Smooth muscle cell (in vitro differentiated cells): ENCODE data around the gene ARRDC2. TPM values are rescaled to one million over a fixed set of nuclear protein-coding genes. Genes with fewer than 3 reads are reported as not detected.

Source experiments
- DNase-seq: peaks from one replicate; lab custom pipeline; 2025; ENCODE audit not compliant: unreplicated experiment; lab: John Stamatoyannopoulos, UW
- H2AFZ ChIP-seq: fragments of 200-600 bp; sonication (generic); 2 replicates; pipeline ENCODE4 v1.6.0; 2016; ENCODE audit warnings: antibody characterized with exemption, low read depth, mild to moderate bottlenecking
- H3F3A ChIP-seq: fragments of 200-600 bp; sonication (generic); 2 replicates; pipeline ENCODE4 v1.6.0; 2017; ENCODE audit warnings: antibody characterized with exemption, low read depth
- H3K27ac ChIP-seq: fragments of 200-600 bp; sonication (generic); 2 replicates; pipeline ENCODE4 v1.5.1; 2016; ENCODE audit warnings: low read depth, mild to moderate bottlenecking
- H3K27me3 ChIP-seq: fragments of 200-600 bp; sonication (generic); 2 replicates; pipeline ENCODE4 v1.6.1; 2016; ENCODE audit warnings: low read depth, mild to moderate bottlenecking
- H3K36me3 ChIP-seq: fragments of 200-600 bp; sonication (generic); 2 replicates; pipeline ENCODE4 v1.5.1; 2016; ENCODE audit warnings: low read depth
- H3K4me1 ChIP-seq: fragments of 200-600 bp; sonication (generic); 2 replicates; pipeline ENCODE4 v1.5.1; 2016; ENCODE audit warnings: low read depth
- H3K4me2 ChIP-seq: fragments of 200-600 bp; sonication (generic); 2 replicates; pipeline ENCODE4 v1.6.0; 2016; ENCODE audit warnings: mild to moderate bottlenecking
- H3K4me3 ChIP-seq: fragments of 200-600 bp; sonication (generic); 2 replicates; pipeline ENCODE4 v1.5.1; 2016; ENCODE audit warnings: mild to moderate bottlenecking
- H3K79me2 ChIP-seq: fragments of 200-600 bp; sonication (generic); 2 replicates; pipeline ENCODE4 v1.6.0; 2016; ENCODE audit warnings: low read depth, mild to moderate bottlenecking
- H3K9ac ChIP-seq: fragments of 200-600 bp; sonication (generic); 2 replicates; pipeline ENCODE4 v1.6.0; 2016; ENCODE audit warnings: low read depth
- H3K9me3 ChIP-seq: fragments of 200-600 bp; sonication (generic); replicated peaks from 2 replicates; pipeline ENCODE4 v1.5.1; 2016; ENCODE audit warnings: low read depth
- H4K20me1 ChIP-seq: fragments of 200-600 bp; sonication (generic); 2 replicates; pipeline ENCODE4 v1.6.0; 2016; ENCODE audit warnings: low read depth
- WGBS: methylation state at CpG from one replicate; pipeline ENCODE4 v1.1.7; 2016; ENCODE audit warnings: low lambda C conversion rate; 5-methylcytosine and 5-hydroxymethylcytosine counted together
- polyA plus RNA-seq: library from polyadenylated mRNA; unstranded; fragments of >200 nt; fragmentation: Nextera tagmentation; extraction: Ambion mirVana; gene quantifications from 2 replicates; pipeline ENCODE4 v1.2.1, GENCODE V29; 2016
- total RNA-seq: library from RNA; depleted of rRNA; stranded (reverse); fragments of >200 nt; gene quantifications from 2 replicates; pipeline ENCODE4 v1.2.3, GENCODE V29; 2014
- TF ChIP-seq, protein P1 (sequence below): fragments of 200-600 bp; sonication (generic); IDR thresholded peaks from 2 replicates; pipeline ENCODE4 v1.5.1; 2017; ENCODE audit warnings: borderline replicate concordance, mild to moderate bottlenecking, antibody characterized with exemption; ENCODE audit not compliant: insufficient read depth, poor library complexity, severe bottlenecking

Gene ARRDC2
- total and polyA plus RNA-seq, 2 experiments from 2014 or later: 4.3 to 4.4 TPM

DNA sequence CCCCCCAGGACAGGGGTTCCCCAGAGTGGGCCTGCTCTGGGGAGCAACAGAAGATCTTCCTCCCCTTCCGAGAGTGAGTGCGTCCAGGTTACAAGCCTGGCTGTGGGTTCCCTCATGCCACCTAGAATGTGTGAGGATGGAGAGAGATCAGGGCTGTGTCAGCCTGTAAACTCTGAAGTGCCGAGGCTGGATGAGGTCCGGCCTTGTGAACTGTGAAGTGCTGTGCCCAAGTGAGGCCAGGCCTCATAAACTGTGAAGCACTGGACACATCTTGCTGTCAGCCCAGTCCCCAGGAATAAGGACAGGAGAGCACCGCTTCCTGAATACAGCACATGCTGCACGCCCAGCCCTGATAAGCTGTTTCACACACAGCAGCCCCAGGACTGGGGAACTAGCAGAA lies 33.4 kb upstream of the ARRDC2 start:
- H2AFZ ChIP-seq: no peak overlapping the region
- no peaks in the 10 kb centered on the region for H4K20me1 ChIP-seq
- no peak overlapping the region for H3K4me2 ChIP-seq
- WGBS: 84% methylated on average over 6 of the region's 6 CpGs
- no peak overlapping the region for H3K4me3 ChIP-seq
- H3K79me2 ChIP-seq: no peaks in the 10 kb centered on the region
- TF ChIP-seq, protein P1, sequence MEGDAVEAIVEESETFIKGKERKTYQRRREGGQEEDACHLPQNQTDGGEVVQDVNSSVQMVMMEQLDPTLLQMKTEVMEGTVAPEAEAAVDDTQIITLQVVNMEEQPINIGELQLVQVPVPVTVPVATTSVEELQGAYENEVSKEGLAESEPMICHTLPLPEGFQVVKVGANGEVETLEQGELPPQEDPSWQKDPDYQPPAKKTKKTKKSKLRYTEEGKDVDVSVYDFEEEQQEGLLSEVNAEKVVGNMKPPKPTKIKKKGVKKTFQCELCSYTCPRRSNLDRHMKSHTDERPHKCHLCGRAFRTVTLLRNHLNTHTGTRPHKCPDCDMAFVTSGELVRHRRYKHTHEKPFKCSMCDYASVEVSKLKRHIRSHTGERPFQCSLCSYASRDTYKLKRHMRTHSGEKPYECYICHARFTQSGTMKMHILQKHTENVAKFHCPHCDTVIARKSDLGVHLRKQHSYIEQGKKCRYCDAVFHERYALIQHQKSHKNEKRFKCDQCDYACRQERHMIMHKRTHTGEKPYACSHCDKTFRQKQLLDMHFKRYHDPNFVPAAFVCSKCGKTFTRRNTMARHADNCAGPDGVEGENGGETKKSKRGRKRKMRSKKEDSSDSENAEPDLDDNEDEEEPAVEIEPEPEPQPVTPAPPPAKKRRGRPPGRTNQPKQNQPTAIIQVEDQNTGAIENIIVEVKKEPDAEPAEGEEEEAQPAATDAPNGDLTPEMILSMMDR: no peak
- H3K27me3 ChIP-seq: no peaks in the 10 kb centered on the region
- H3K27ac ChIP-seq: no peak overlapping the region
- no peaks in the 10 kb centered on the region for H3F3A ChIP-seq
- no peaks in the 10 kb centered on the region for H3K4me1 ChIP-seq
- no peak overlapping the region for H3K9ac ChIP-seq
- no peak for DNase-seq
- no peaks in the 10 kb centered on the region for H3K36me3 ChIP-seq
- H3K9me3 ChIP-seq: no peaks in the 10 kb centered on the region

DNA sequence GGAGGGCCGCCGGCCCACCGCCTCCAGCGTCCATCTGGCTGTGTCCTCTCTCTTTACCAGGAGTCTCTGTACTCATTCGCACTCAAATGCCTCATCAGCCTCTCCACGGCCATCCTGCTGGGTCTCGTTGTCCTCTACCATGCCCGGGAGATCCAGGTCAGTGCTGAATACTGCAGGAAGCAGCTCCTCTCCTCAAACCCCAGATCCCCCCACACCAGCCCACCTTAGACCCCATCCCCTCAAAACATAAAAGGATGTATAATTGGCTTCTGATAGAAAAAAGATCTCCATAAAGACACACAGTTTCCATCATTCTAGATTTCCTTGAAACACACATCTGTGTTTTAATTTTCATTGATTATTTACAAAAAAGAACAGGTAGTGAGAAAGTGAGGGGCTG lies 32.9 kb upstream of the ARRDC2 start:
- H3K79me2 ChIP-seq: no peaks in the 10 kb centered on the region

DNA sequence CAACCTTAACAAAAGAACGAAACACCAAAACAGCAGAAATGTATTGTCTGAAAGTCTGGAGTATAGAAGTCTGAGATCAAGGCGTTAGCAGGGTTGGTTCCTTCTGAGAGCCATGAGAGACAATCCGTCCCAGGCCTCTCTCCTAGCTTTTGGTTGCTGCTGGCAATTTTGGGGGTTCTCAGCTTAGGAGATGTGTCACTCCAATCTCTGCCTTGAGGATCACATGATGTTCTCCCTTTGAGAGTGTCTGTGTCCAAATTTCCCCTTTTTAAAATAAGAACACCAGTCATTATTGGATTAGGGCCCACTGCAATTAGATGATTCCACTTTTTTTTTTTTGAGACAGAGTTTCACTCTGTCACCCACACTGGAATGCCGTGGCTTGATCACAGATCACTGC lies 30.9 kb upstream of the ARRDC2 start:
- no peaks in the 10 kb centered on the region for H3K36me3 ChIP-seq
- no peak overlapping the region for H3K9ac ChIP-seq
- H3K4me2 ChIP-seq: no peak overlapping the region
- H3K79me2 ChIP-seq: no peaks in the 10 kb centered on the region
- 93% methylated on average over 4 of the region's 4 CpGs for WGBS
- TF ChIP-seq, protein P1: no peak
- no peak overlapping the region for H2AFZ ChIP-seq
- H4K20me1 ChIP-seq: no peaks in the 10 kb centered on the region
- H3K4me3 ChIP-seq: no peak overlapping the region
- no peak for DNase-seq
- H3K27ac ChIP-seq: no peak overlapping the region
- no peaks in the 10 kb centered on the region for H3K4me1 ChIP-seq
- no peaks in the 10 kb centered on the region for H3K9me3 ChIP-seq
- H3K27me3 ChIP-seq: no peaks in the 10 kb centered on the region
- H3F3A ChIP-seq: no peaks in the 10 kb centered on the region

More for the DNA sequence above, 32.9 kb upstream of the ARRDC2 start:
- no peak overlapping the region for H2AFZ ChIP-seq
- no peaks in the 10 kb centered on the region for H3K27me3 ChIP-seq
- no peak overlapping the region for H3K9ac ChIP-seq
- H3K9me3 ChIP-seq: no peaks in the 10 kb centered on the region
- no peaks in the 10 kb centered on the region for H4K20me1 ChIP-seq
- TF ChIP-seq, protein P1: no peak
- H3K4me1 ChIP-seq: no peaks in the 10 kb centered on the region
- no peak for DNase-seq
- H3F3A ChIP-seq: no peaks in the 10 kb centered on the region
- WGBS: 89% methylated on average over 8 of the region's 8 CpGs
- no peaks in the 10 kb centered on the region for H3K36me3 ChIP-seq
- H3K27ac ChIP-seq: no peak overlapping the region
- H3K4me3 ChIP-seq: no peak overlapping the region
- no peak overlapping the region for H3K4me2 ChIP-seq

DNA sequence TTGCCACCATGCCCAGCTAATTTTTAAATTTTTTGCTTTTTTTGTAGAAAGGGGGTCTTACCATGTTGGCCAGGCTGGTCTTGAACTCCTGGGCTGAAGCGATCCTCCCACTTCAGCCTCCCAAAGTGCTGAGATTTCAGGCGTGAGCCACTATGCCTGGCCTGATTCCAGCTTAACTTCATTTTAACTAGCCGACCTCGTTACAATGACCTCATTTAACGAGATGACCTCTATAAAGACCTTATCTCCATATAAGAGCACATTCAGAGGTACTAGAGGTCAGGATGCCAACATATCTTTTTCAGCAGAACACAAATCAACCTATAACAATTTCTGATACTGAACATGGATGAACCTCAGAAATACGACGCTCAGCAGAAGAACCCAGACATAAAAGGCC lies 30.5 kb upstream of the ARRDC2 start:
- Histone ChIP-seq H3K9ac (no peak overlapping the region), H3K36me3 (no peaks in the 10 kb centered on the region), H3K4me2 (no peak overlapping the region), H2AFZ (no peak overlapping the region), H3K27ac (no peak overlapping the region), H3K79me2 (no peaks in the 10 kb centered on the region), H3K27me3 (no peaks in the 10 kb centered on the region), H4K20me1 (no peaks in the 10 kb centered on the region), H3K4me3 (no peak overlapping the region), H3K4me1 (no peaks in the 10 kb centered on the region), H3F3A (no peaks in the 10 kb centered on the region), H3K9me3 (no peaks in the 10 kb centered on the region)
- TF ChIP-seq, protein P1: no peak
- 60% methylated on average over 7 of the region's 7 CpGs for whole genome bisulfite sequencing
- no peak for DNase-seq
